Large intestine (tissue), 3 donors: ENCODE measurements around the gene RANBP3. TPM values are rescaled to one million over a fixed set of nuclear protein-coding genes. Genes with fewer than 3 reads are reported as not detected.

Experiments used
- DNase-seq, 2 donors: peaks; one replicate each; pipeline versions ENCODE4 v3.0.0 to v3.0.0-alpha.2; 2013
- H3K27ac ChIP-seq: one replicate; pipeline ENCODE4 v1.5.1; 2013; ENCODE audit warnings: low read length
- H3K27me3 ChIP-seq: 2 replicates; pipeline ENCODE4 v1.6.1; 2013; ENCODE audit warnings: low read length; ENCODE audit not compliant: control insufficient read depth, insufficient read depth
- H3K36me3 ChIP-seq: 2 replicates; pipeline ENCODE4 v1.6.1; 2013; ENCODE audit warnings: low read length; ENCODE audit not compliant: control insufficient read depth, insufficient read depth
- H3K4me1 ChIP-seq: one replicate; pipeline ENCODE4 v1.6.1; 2013; ENCODE audit warnings: low read length; ENCODE audit not compliant: control insufficient read depth, insufficient read depth
- H3K4me3 ChIP-seq: one replicate; pipeline ENCODE4 v1.5.1; 2013; ENCODE audit warnings: low read length
- H3K9me3 ChIP-seq: one replicate; pipeline ENCODE4 v1.6.1; 2013; ENCODE audit warnings: mild to moderate bottlenecking, low read depth, low read length, moderate library complexity; ENCODE audit not compliant: control insufficient read depth
- WGBS: methylation state at CpG from one replicate; pipeline ENCODE4 v1.1.5; 2013; ENCODE audit warnings: low lambda C conversion rate; ENCODE audit not compliant: insufficient coverage; 5-methylcytosine and 5-hydroxymethylcytosine counted together
- polyA plus RNA-seq: library from polyadenylated mRNA; unstranded; fragments of 120-200 nt; gene quantifications from one replicate; pipeline ENCODE4 v1.2.1, GENCODE V29; 2013

Gene RANBP3
- polyA plus RNA-seq, 1 donor: 53.3 TPM

- no peak overlapping the region for H3K4me3 ChIP-seq
- H3K36me3 ChIP-seq: peaks cover 23% of the 10 kb centered on the region
- no peak for DNase-seq
- no peak overlapping the region for H3K27ac ChIP-seq
- no peaks in the 10 kb centered on the region for H3K27me3 ChIP-seq
- no CpG with 5 or more reads among the region's 3 CpGs for WGBS
- peaks cover 58% of the 10 kb centered on the region for H3K4me1 ChIP-seq
- H3K9me3 ChIP-seq: no peaks in the 10 kb centered on the region
These were observed 27.2 kb downstream of the RANBP3 start for GRCh38 chr19:5950741-5951140.

DNA sequence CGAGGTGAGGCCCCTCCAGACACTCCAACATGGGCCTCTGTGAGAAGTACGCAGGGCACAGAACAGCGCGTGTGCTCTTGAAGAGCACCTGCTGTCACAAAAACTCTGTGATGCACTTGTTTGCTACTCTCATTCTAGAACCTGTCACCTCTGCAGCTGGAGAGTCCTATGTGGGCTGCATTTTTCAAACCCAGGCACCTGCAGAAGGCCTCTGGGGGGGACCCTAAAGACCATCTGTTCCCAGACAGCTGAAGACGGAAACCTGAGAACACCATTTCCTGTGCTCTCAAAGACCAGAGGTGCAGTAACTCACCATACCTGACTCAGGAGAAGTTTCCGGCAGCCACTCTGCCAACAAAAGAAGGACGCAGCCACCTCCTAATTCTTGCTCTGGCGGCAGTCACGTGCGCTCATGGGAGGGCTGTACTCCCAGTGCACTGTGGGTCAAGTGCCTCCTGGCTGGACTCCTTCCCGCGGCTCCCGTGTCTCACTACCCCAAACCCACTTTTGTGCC lies 28.1 kb downstream of the RANBP3 start:
- H3K27me3 ChIP-seq: no peaks in the 10 kb centered on the region
- peaks cover 28% of the 10 kb centered on the region for H3K36me3 ChIP-seq
- H3K4me1 ChIP-seq: peaks cover 52% of the 10 kb centered on the region
- H3K4me3 ChIP-seq: no peak overlapping the region
- whole genome bisulfite sequencing: no CpG with 5 or more reads among the region's 13 CpGs
- peak overlapping the region; percentile 12 for H3K27ac ChIP-seq
- no peak for DNase-seq
- H3K9me3 ChIP-seq: no peaks in the 10 kb centered on the region

- 80% methylated on average over 1 of the region's 13 CpGs for WGBS
- H3K27me3 ChIP-seq: no peaks in the 10 kb centered on the region
- H3K4me1 ChIP-seq: peaks cover 44% of the 10 kb centered on the region
- H3K36me3 ChIP-seq: peaks cover 28% of the 10 kb centered on the region
- no peaks in the 10 kb centered on the region for H3K9me3 ChIP-seq
- DNase-seq: no peak
- no peak overlapping the region for H3K4me3 ChIP-seq
- peak overlapping the region; percentile 12 for H3K27ac ChIP-seq
These were observed 29.0 kb downstream of the RANBP3 start for GRCh38 chr19:5948752-5949564.

DNA sequence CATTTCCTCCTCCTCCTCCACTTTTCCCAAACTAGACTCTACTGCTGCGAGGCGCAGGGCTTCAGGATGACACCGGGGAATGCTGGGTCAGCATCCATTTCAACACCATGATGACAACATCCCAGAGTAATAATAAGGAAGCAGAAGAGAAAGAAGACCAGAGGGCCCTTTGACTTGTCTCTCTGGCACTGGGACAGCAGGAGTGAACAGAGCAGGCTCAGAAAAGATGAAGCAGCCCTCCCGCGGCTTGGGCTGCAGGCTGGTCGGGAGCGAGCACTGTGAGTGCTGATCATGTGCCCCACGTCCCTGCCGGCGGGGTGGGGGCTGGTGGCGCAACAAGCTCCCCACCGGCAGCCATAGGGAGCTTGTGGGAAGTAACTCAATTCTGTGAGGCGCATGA lies 30.5 kb downstream of the RANBP3 start:
- DNase-seq: no peak
- no CpG with 5 or more reads among the region's 13 CpGs for WGBS
- no peaks in the 10 kb centered on the region for H3K27me3 ChIP-seq

DNA sequence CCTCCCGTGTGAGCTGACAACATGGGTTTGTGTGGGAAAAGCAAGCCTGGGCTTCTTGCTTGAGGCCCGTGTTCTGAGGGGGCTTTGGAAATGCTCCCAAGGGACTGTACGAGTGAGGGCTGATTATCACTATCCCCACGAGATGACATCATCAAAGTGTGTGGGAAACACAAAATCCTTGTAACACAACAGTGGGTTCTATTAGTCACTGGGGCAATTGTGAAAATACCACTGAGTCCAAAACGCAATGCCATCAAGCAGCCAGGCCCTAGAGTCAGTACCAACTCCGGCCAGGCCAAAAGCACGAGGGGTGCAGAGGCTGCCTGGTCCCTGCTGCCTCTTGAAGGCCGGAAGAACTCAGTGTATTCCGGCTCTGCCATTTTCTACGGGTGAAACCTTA lies 34.3 kb downstream of the RANBP3 start:
- no peaks in the 10 kb centered on the region for H3K27me3 ChIP-seq
- no CpG with 5 or more reads among the region's 10 CpGs for WGBS
- peaks cover 40% of the 10 kb centered on the region for H3K36me3 ChIP-seq
- no peaks in the 10 kb centered on the region for H3K9me3 ChIP-seq
- H3K27ac ChIP-seq: peak overlapping the region; percentile 53
- no peak for DNase-seq
- H3K4me1 ChIP-seq: peaks cover 13% of the 10 kb centered on the region
- no peak overlapping the region for H3K4me3 ChIP-seq

More for the DNA sequence above, 30.5 kb downstream of the RANBP3 start:
- H3K4me3 ChIP-seq: no peak overlapping the region
- H3K9me3 ChIP-seq: no peaks in the 10 kb centered on the region
- H3K36me3 ChIP-seq: peaks cover 28% of the 10 kb centered on the region
- peaks cover 40% of the 10 kb centered on the region for H3K4me1 ChIP-seq
- peak overlapping the region; percentile 37 for H3K27ac ChIP-seq

- no peaks in the 10 kb centered on the region for H3K9me3 ChIP-seq
- no CpG with 5 or more reads among the region's 10 CpGs for WGBS
- H3K27ac ChIP-seq: peak overlapping the region; percentile 35
- DNase-seq: no peak
- peaks cover 13% of the 10 kb centered on the region for H3K4me1 ChIP-seq
- H3K36me3 ChIP-seq: peaks cover 40% of the 10 kb centered on the region
- H3K27me3 ChIP-seq: no peaks in the 10 kb centered on the region
- H3K4me3 ChIP-seq: no peak overlapping the region
These were observed 34.9 kb downstream of the RANBP3 start for GRCh38 chr19:5943045-5943444.

GRCh38 chr19:5941673-5942072 lies 36.3 kb downstream of the RANBP3 start:
- Histone ChIP-seq H3K36me3 (peaks cover 54% of the 10 kb centered on the region), H3K4me1 (peaks cover 4% of the 10 kb centered on the region), H3K4me3 (no peak overlapping the region), H3K27me3 (no peaks in the 10 kb centered on the region), H3K9me3 (no peaks in the 10 kb centered on the region), H3K27ac (no peak overlapping the region)
- DNase-seq: no peak
- WGBS: no CpG with 5 or more reads among the region's 11 CpGs

- H3K27me3 ChIP-seq: no peaks in the 10 kb centered on the region
- DNase-seq: no peak
- no peaks in the 10 kb centered on the region for H3K9me3 ChIP-seq
- WGBS: 94% methylated on average over 3 of the region's 21 CpGs
- H3K4me3 ChIP-seq: no peak overlapping the region
- peaks cover 58% of the 10 kb centered on the region for H3K36me3 ChIP-seq
- H3K4me1 ChIP-seq: peaks cover 8% of the 10 kb centered on the region
- no peak overlapping the region for H3K27ac ChIP-seq
These were observed 37.4 kb downstream of the RANBP3 start for GRCh38 chr19:5940260-5941208.

DNA sequence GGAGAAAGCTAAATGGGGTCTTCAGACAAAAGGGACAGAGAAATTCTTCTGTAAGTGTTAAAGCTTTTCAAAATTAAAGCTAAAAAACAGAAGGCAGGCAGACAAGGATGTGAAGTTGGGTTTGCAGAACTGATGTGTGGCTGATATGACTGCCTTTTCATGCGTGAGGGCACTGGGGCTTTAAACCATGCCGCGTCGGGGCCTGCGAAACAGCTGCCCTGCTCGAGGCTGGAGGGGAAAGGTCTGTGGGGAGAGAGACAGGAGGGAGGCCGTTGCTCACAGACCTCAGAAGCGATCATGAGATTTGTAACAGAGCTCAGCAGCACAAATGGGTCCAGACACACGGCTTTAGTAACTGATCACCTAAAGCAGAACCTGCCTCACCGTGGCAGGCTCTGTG lies 40.4 kb downstream of the RANBP3 start:
- peaks cover 4% of the 10 kb centered on the region for H3K9me3 ChIP-seq
- no CpG with 5 or more reads among the region's 10 CpGs for WGBS
- peaks cover 70% of the 10 kb centered on the region for H3K36me3 ChIP-seq
- peaks cover 5% of the 10 kb centered on the region for H3K4me1 ChIP-seq
- H3K27me3 ChIP-seq: no peaks in the 10 kb centered on the region
- no peak overlapping the region for H3K27ac ChIP-seq
- no peak for DNase-seq
- no peak overlapping the region for H3K4me3 ChIP-seq

- Histone ChIP-seq H3K4me3 (no peak overlapping the region), H3K4me1 (peaks cover 5% of the 10 kb centered on the region), H3K27ac (peak overlapping the region; percentile 38), H3K36me3 (peaks cover 78% of the 10 kb centered on the region), H3K27me3 (no peaks in the 10 kb centered on the region), H3K9me3 (peaks cover 4% of the 10 kb centered on the region)
- DNase-seq: no peak
- no CpG with 5 or more reads among the region's 9 CpGs for WGBS
These were observed 41.7 kb downstream of the RANBP3 start for GRCh38 chr19:5936292-5936592.
